ENCODE results near the gene RAB36.

RAB36 gene

GRCh38 chr22:23161029-23161428, 15.8 kb downstream of the RAB36 start:
- Histone ChIP-seq H3K9ac (ENCODE audit: low read depth, low read length) (no peak overlapping the region), H3K4me1 (ENCODE audit: insufficient read depth, low read length) (no peaks in the 10 kb centered on the region), H3K36me3 (ENCODE audit: insufficient read depth, low read length) (no peaks in the 10 kb centered on the region), H4K20me1 (ENCODE audit: insufficient read depth, low read length) (no peaks in the 10 kb centered on the region), H2AFZ (ENCODE audit: low read depth, low read length) (no peak overlapping the region), H3K27ac (ENCODE audit: low read length) (no peak overlapping the region), H3K4me2 (ENCODE audit: insufficient read depth, low read length) (no peak overlapping the region), H3K79me2 (ENCODE audit: insufficient read depth, low read length) (no peaks in the 10 kb centered on the region), H3K27me3 (ENCODE audit: insufficient read depth, low read length, poor library complexity) (no peaks in the 10 kb centered on the region), H3K9me3 (ENCODE audit: insufficient read depth, low read length, severe bottlenecking) (no peaks in the 10 kb centered on the region), H3K4me3 (ENCODE audit: low read depth in 1 of 2, low read length in 2 of 2) (no peak overlapping the region)
- TF ChIP-seq, protein P1, sequence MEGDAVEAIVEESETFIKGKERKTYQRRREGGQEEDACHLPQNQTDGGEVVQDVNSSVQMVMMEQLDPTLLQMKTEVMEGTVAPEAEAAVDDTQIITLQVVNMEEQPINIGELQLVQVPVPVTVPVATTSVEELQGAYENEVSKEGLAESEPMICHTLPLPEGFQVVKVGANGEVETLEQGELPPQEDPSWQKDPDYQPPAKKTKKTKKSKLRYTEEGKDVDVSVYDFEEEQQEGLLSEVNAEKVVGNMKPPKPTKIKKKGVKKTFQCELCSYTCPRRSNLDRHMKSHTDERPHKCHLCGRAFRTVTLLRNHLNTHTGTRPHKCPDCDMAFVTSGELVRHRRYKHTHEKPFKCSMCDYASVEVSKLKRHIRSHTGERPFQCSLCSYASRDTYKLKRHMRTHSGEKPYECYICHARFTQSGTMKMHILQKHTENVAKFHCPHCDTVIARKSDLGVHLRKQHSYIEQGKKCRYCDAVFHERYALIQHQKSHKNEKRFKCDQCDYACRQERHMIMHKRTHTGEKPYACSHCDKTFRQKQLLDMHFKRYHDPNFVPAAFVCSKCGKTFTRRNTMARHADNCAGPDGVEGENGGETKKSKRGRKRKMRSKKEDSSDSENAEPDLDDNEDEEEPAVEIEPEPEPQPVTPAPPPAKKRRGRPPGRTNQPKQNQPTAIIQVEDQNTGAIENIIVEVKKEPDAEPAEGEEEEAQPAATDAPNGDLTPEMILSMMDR (IDR thresholded peaks at IDR 0.05; ENCODE audit: borderline replicate concordance, extremely low read depth, low read length, poor library complexity, severe bottlenecking) = no peak
- no peak for TF ChIP-seq EZH2 (IDR thresholded peaks at IDR 0.05; ENCODE audit: borderline replicate concordance, low read depth, low read length, severe bottlenecking)
- DNase-seq (no peak), ATAC-seq (ENCODE audit: insufficient read depth, low read depth) (no peak)

DNA sequence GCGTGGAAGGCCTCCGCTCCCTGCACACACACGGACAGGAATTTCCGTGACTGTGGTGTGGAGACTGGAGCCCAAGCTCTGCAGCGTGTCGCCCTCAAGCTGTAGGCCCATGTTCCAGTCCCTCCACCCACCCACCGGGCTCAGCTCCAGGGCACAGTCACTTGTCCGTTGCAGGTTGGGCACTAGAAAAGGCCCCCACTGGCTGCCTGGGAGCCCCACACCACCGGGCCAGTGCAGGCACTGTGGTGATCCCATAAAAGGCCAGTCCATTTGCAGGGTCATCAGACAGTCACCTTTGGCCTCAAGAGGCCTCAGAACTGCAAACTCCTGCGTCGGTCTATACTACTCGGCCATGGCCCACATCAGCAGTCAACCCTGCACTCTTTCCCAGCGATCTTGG, 16.3 kb downstream of the RAB36 start:
- TF ChIP-seq EZH2 (IDR thresholded peaks at IDR 0.05; ENCODE audit: borderline replicate concordance, low read depth, low read length, severe bottlenecking) = no peak
- TF ChIP-seq, protein P1 (IDR thresholded peaks at IDR 0.05; ENCODE audit: borderline replicate concordance, extremely low read depth, low read length, poor library complexity, severe bottlenecking) = no peak
- Histone ChIP-seq H3K36me3 (ENCODE audit: insufficient read depth, low read length) (no peaks in the 10 kb centered on the region), H3K4me2 (ENCODE audit: insufficient read depth, low read length) (no peak overlapping the region), H3K4me1 (ENCODE audit: insufficient read depth, low read length) (no peaks in the 10 kb centered on the region), H2AFZ (ENCODE audit: low read depth, low read length) (no peak overlapping the region), H3K79me2 (ENCODE audit: insufficient read depth, low read length) (no peaks in the 10 kb centered on the region), H4K20me1 (ENCODE audit: insufficient read depth, low read length) (peaks cover 1% of the 10 kb centered on the region; the same call in 1 of the 2 replicates), H3K27ac (ENCODE audit: low read length) (no peak overlapping the region), H3K27me3 (ENCODE audit: insufficient read depth, low read length, poor library complexity) (no peaks in the 10 kb centered on the region), H3K9ac (ENCODE audit: low read depth, low read length) (no peak overlapping the region), H3K9me3 (ENCODE audit: insufficient read depth, low read length, severe bottlenecking) (no peaks in the 10 kb centered on the region), H3K4me3 (ENCODE audit: low read depth in 1 of 2, low read length in 2 of 2) (no peak overlapping the region)
- DNase-seq (no peak), ATAC-seq (ENCODE audit: insufficient read depth, low read depth) (no peak)

DNA sequence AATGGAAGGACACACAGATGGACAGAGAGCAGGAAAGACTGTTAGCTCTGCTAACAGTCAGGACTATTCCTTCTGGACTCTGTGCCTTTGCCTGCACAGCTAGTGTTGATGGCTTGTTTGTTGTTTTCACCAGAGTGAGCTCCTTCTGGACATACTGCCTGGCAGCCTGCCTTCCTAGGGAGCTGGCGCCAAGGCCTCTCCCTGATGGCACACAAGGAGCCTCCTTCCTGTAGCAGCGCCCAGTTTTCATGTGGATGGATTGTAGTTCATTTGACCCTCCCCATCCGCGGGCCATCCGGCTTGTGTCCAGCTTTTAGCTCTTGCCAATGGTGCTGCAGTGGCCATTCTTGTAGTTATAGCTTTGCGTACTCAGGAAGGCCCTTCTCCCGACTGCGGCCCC, 18.4 kb downstream of the RAB36 start:
- Histone ChIP-seq H4K20me1 (ENCODE audit: insufficient read depth, low read length) (peaks cover 4% of the 10 kb centered on the region; the same call in 1 of the 2 replicates), H3K27ac (ENCODE audit: low read length) (no peak overlapping the region), H3K9ac (ENCODE audit: low read depth, low read length) (no peak overlapping the region), H3K36me3 (ENCODE audit: insufficient read depth, low read length) (no peaks in the 10 kb centered on the region), H3K4me2 (ENCODE audit: insufficient read depth, low read length) (no peak overlapping the region), H3K79me2 (ENCODE audit: insufficient read depth, low read length) (no peaks in the 10 kb centered on the region), H3K4me3 (ENCODE audit: low read depth in 1 of 2, low read length in 2 of 2) (no peak overlapping the region), H2AFZ (ENCODE audit: low read depth, low read length) (no peak overlapping the region), H3K4me1 (ENCODE audit: insufficient read depth, low read length) (no peaks in the 10 kb centered on the region), H3K9me3 (ENCODE audit: insufficient read depth, low read length, severe bottlenecking) (no peaks in the 10 kb centered on the region), H3K27me3 (ENCODE audit: insufficient read depth, low read length, poor library complexity) (no peaks in the 10 kb centered on the region)
- DNase-seq = no peak
- TF ChIP-seq, protein P1 (IDR thresholded peaks at IDR 0.05; ENCODE audit: borderline replicate concordance, extremely low read depth, low read length, poor library complexity, severe bottlenecking) = no peak
- ATAC-seq (ENCODE audit: insufficient read depth, low read depth) = no peak

DNA sequence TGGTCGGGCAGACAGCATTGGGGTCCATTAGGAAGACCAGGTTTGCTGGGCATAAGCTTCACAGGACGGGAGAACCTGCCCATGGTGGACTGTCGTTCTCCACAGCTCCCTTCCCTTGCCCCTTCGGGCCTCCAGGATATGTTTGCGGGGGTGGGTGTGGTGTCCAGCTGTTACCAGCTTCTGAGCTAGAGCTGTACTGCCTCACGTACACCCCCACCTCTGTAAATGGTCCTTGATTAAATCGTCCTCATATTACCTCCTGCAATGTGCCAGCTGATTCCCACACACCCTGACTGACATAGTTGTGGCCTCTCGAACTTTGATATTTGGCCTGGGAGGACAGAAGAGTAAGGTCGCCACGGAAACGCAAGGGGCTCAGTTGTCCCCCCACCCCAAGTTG, 18.8 kb downstream of the RAB36 start:
- Histone ChIP-seq H3K4me3 (ENCODE audit: low read depth in 1 of 2, low read length in 2 of 2) (no peak overlapping the region), H3K4me2 (ENCODE audit: insufficient read depth, low read length) (no peak overlapping the region), H4K20me1 (ENCODE audit: insufficient read depth, low read length) (peaks cover 4% of the 10 kb centered on the region; the same call in 1 of the 2 replicates)

More for the DNA sequence above, 18.8 kb downstream of the RAB36 start:
- Histone ChIP-seq H3K4me1 (ENCODE audit: insufficient read depth, low read length) (no peaks in the 10 kb centered on the region), H3K9me3 (ENCODE audit: insufficient read depth, low read length, severe bottlenecking) (no peaks in the 10 kb centered on the region), H3K36me3 (ENCODE audit: insufficient read depth, low read length) (no peaks in the 10 kb centered on the region), H2AFZ (ENCODE audit: low read depth, low read length) (no peak overlapping the region), H3K79me2 (ENCODE audit: insufficient read depth, low read length) (no peaks in the 10 kb centered on the region), H3K9ac (ENCODE audit: low read depth, low read length) (no peak overlapping the region), H3K27me3 (ENCODE audit: insufficient read depth, low read length, poor library complexity) (no peaks in the 10 kb centered on the region), H3K27ac (ENCODE audit: low read length) (no peak overlapping the region)
- no peak for ATAC-seq (ENCODE audit: insufficient read depth, low read depth)
- DNase-seq = no peak
- TF ChIP-seq, protein P1 (IDR thresholded peaks at IDR 0.05; ENCODE audit: borderline replicate concordance, extremely low read depth, low read length, poor library complexity, severe bottlenecking) = no peak
- TF ChIP-seq EZH2 (IDR thresholded peaks at IDR 0.05; ENCODE audit: borderline replicate concordance, low read depth, low read length, severe bottlenecking) = no peak
